ENCODE measurements around the gene KIF2C. TPM values are rescaled to one million over a fixed set of nuclear protein-coding genes. Genes with fewer than 3 reads are reported as not detected.
"Not testable (repeated sequence)": the region's sequence is repeated elsewhere in the genome, so short reads cannot be mapped to it uniquely, and the experiment has no call there.

KIF2C gene
- total RNA-seq, 1 donor from 2014 or later = 26.0 TPM

DNA sequence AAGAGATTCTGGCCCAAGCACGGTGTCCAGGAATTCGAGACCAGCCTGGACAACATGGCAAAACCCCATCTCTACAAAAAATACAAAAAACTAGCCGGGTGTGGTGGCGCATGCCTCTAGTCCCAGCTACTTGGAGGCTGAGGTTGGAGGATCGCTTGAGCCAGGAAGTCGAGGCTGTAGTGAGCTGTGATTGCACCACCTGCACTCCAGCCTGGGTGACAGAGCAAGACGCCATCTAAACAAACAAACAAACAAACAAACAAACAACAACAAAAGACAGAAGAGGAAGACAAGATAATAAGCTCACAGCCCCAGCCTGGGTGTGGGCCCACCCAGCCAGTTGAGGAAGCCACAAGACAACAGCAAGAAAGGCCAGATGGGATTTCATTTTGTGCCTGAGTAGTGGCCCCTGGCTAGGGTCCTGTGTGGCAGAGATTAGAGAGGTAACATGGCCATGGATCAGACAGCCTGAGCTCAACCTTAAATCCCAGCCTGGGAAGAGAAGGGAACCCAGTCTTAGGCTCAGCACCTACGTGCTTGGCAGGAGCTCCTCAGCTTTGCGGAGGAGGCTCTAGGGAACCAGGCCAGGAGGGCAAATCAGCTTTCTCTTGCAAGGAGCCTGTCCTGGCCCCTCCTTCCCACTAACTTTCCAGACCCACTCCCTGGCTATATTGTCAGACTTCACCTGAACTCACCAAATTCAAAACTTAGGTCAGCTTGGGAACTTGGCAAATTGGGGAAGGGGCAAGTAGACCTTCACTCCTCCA, 53.3 kb downstream of the KIF2C start:
- DNase-seq (ENCODE audit: low read depth, low spot score) = no peak

- DNase-seq (ENCODE audit: low read depth, low spot score) = not testable (repeated sequence)
Observed at GRCh38 chr1:44797886-44798285, 58.2 kb downstream of the KIF2C start.

DNA sequence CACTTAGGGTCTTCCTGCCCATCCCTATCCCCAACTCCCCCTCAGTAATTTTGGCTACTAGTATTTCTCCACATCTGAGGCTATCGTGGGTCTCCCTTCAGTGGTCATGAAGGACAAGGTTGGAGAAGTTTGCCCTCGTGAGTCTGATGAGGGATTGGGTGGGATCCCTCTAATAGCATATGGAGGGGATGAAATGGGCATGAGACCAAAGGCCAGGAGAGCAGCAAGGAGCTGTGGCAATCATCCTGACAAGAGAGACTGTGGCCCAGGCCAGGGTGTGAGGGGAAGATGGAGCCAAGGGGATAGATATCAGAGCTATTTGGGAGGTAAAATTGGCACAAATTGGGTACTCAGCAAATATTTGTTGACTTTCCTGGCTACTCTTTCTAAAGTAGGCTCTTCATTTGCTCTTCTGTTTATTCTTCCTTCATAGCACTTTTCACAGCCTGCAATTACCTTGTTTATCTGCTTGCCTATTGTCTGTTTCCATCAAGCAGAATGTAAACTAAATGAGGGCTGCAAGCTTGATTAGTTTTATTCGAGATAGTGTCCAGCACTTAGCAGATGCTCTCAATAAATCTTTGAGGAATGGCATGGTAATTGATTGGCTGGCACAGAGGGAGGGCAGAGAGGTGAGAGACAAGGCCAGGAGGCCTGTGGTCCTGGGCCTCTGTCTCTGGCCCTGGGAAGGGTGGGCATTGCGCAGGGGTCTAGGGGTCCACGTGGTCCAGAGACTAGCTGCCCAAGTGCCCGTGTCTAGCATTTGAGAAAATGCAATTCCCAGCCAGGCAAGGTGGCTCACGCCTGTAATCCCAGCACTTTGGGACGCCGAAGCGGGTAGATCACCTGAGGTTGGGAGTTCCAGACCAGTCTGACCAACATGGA, 59.1 kb downstream of the KIF2C start:
- no peak for DNase-seq (ENCODE audit: low read depth, low spot score)

DNA sequence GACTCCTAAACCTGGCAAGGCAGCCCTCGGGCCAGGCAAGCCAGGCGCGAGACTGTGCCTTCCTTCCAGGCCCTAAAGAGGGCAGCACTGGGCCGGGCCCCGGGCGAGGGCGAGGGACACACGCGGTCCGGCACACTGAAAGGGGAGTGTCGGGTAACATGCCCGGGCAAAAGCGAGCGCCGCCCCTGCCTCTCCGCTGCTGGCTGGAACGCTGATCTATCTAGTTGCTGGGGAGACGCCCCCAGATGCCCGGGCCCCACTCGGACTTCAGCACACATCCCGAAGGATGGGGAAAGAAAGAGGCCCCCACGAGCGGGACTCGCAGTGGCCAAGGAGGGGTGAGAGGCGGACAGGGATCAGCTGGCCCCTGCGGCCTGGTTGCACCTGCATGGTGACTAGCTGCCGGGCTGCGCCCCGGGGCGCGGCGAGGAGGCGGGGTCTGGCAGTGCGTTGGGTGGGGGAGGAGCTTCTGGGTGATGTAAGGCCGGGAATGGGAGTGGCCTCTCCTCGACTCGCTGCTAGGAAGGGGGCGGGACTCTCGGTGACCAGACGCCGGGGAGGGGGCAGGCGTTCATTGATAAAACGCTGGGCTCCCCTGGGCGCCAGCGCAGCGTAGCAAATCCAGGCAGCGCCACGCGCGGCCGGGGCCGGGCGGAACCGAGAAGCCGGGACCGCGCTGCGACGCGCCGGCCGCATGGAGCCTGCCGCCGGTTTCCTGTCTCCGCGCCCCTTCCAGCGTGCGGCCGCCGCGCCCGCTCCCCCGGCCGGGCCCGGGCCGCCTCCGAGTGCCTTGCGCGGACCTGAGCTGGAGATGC, 60.3 kb downstream of the KIF2C start, which contains the start of gene PLK3:
Gene PLK3, plus strand, starts transcription at position 608 of the 815 bp plus-strand sequence. Its CDS starts 87 bp downstream, at position 695.
- peak; percentile 95 for DNase-seq (ENCODE audit: low read depth, low spot score)

GRCh38 chr1:44801491-44802305, 62.1 kb downstream of the KIF2C start:
- no peak for DNase-seq (ENCODE audit: low read depth, low spot score)

DNA sequence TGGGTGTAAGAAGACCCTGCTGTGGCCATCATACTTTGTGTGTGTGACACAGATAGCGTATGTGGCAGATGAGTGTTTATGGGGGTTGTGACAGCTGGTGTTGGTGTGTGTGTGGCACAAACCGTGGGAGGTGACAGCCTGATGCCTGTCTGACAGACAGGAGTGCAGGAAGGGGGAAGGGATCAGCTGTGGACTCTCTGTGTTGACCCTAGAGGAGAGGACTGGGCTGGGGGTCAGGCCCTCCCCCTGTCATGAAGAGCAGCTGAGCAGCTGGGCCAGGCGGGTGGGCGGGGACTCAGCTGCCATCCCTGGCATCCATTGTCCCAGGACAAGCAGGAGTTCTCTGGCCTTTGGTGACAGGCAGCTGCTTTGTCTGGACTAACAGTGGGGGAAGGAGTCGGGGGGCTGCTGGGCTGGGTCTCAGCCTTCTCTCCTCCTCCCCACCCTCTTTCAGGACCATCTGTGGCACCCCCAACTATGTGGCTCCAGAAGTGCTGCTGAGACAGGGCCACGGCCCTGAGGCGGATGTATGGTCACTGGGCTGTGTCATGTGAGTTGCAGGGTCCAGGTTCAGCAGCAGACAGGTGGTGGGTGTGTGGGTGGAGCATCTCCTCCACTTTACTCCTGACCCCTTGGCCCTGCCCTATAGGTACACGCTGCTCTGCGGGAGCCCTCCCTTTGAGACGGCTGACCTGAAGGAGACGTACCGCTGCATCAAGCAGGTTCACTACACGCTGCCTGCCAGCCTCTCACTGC, 62.8 kb downstream of the KIF2C start:
- DNase-seq (ENCODE audit: low read depth, low spot score) = no peak

GRCh38 chr1:44803062-44803311, 63.4 kb downstream of the KIF2C start:
- no peak for DNase-seq (ENCODE audit: low read depth, low spot score)

- no peak for DNase-seq (ENCODE audit: low read depth, low spot score)
Observed at GRCh38 chr1:44803312-44804095, 63.9 kb downstream of the KIF2C start.

GRCh38 chr1:44805311-44806024, 65.8 kb downstream of the KIF2C start:
- no peak for DNase-seq (ENCODE audit: low read depth, low spot score)

DNA sequence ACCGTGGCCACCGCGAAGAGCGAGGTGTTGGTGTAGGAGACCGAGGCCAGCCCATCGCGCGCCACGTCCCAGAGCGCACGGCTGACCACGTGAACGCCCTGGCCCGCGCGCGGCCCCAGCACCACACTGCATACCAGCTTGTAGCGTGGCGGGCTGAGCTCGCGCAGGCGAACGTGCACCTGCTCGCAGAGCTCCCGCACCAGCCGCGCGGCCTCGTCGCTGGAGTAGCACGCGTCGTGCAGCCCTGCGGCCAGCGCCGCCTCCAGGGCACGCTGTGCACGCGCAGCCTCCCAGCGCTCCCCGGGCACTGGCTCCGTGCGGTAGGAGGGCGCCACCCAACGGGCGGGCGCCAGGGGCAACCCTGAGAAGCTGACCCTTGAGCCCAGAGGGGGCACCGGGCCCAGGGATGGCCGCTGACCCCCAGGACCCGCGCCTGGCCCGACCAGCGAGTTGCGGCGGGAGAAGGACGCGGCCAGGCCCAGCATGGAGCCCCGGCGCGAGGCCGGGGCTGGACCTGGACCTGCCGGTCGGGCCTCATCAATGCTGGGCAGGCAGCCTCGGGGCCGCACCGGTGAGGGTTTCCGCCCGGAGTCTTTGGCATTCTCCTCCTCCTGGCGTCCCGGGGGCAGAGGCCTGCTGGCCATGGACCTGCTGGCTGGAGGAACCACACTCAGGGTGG, 66.5 kb downstream of the KIF2C start:
- DNase-seq (ENCODE audit: low read depth, low spot score) = no peak

GRCh38 chr1:44806704-44807363, 67.2 kb downstream of the KIF2C start, which contains the start of gene DYNLT4:
Gene DYNLT4 (minus strand): TSS chr1:44807351. CDS start chr1:44806668, 683 bp downstream.
- no peak for DNase-seq (ENCODE audit: low read depth, low spot score)

- peak; percentile 100 for DNase-seq (ENCODE audit: low read depth, low spot score)
Observed at GRCh38 chr1:44807364-44808062, 67.9 kb downstream of the KIF2C start.

DNA sequence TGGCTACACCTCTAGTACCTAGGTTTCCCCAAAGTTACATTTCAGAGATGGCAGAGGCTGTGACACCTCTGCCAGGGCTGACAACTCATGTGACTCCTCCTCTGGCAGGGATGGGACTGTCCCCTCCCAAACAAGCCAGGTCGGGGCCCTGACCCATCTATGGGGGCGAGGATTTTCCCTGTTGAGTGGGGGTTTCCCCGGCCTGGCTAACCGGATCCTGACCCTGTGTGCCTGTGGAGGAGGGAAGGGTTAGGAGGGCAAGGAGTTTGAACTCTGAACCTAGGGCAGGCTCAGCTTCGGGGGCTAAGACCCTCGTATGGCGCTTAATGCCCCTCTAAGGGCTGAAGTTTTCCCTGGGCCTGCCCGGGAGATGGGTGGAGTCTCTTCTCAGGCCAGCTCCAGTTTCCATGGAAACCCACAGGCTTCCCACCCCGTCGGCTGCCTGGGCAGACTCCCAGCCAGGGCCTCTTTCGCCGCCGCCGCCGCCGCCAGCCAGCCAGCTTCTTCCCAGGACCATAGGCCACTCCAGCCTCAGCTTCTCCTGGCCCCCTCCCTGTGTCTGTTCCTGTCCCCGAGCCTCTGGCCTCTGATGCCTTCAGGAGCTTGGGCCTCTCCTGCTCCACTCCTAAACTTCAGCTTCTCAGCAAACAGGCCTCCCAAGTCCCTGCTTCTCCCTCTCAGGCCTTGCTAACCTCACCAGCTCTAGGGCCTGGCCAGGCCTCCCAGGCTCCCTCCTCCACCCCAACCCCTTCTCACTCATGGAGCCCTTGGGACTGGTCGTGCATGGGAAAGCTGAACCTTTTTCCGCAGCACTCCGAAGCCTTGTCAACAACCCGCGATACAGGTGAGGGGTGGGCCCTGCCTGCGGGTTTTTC, 68.7 kb downstream of the KIF2C start, which contains the start of gene BTBD19:
Gene BTBD19, plus strand, starts transcription at position 461 of the 875 bp plus-strand sequence. Its CDS starts 298 bp downstream, at position 759.
- DNase-seq (ENCODE audit: low read depth, low spot score) = peak; percentile 81

- DNase-seq (ENCODE audit: low read depth, low spot score) = no peak
Observed at GRCh38 chr1:44808938-44809917, 69.6 kb downstream of the KIF2C start.
